Neutrophil (primary cell): Measurements from ENCODE around the gene LDLRAD4.

Experiments used
- H3K27ac ChIP-seq: fragments of 200-600 bp; sonication (generic); 2 replicates; pipeline ENCODE4 v1.5.1; 2016; ENCODE audit warnings: mild to moderate bottlenecking, moderate library complexity
- H3K27me3 ChIP-seq: fragments of 200-600 bp; sonication (generic); 2 replicates; pipeline ENCODE4 v1.6.0; 2016; ENCODE audit warnings: mild to moderate bottlenecking
- H3K36me3 ChIP-seq: fragments of 200-600 bp; sonication (generic); 2 replicates; pipeline ENCODE4 v1.5.1; 2017
- H3K4me1 ChIP-seq, 2 experiments: fragments of 200-600 bp in 1 of 2; sonication (generic) in 1 of 2; 1 replicate in 1 of 2; 2 replicates in 1 of 2; pipeline versions ENCODE4 v1.5.1 to v1.6.1; 2013 to 2016; ENCODE audit warnings: low read depth in 1 of 2, low read length in 1 of 2, mild to moderate bottlenecking in 1 of 2, moderate library complexity in 1 of 2; ENCODE audit not compliant: control insufficient read depth in 1 of 2, insufficient read depth in 1 of 2
- H3K4me3 ChIP-seq, 2 experiments: fragments of 200-600 bp in 1 of 2; sonication (generic) in 1 of 2; 1 replicate in 1 of 2; 2 replicates in 1 of 2; pipeline ENCODE4 v1.5.1; 2013 to 2016; ENCODE audit warnings: low read depth in 1 of 2, low read length in 1 of 2, mild to moderate bottlenecking in 1 of 2, moderate library complexity in 1 of 2
- H3K9me3 ChIP-seq: fragments of 200-600 bp; sonication (generic); 2 replicates; pipeline ENCODE4 v1.5.1; 2016
- TF ChIP-seq, protein P1 (sequence below): fragments of 200-600 bp; sonication (generic); IDR thresholded peaks from 2 replicates; pipeline ENCODE4 v1.5.1; 2016; ENCODE audit warnings: antibody characterized with exemption

Gene LDLRAD4

DNA sequence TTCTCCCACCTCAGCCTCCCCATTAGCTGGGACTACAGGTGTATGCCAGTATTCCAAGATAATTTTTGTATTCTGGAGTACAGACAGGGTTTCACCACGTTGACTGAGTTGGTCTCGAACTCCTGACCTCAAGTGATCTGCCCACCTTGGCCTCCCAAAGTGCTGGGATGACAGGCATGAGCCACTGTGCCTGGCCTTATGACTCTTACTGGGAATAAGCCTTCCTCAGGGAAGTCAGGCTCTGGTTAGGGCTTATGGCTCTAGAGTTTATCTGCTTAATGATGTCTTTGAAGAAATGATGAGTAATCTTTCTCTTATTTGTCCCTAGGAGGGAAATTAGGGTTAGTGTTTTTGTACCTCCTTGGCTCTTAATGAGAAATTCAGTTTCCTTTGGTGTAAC lies 320.1 kb downstream of the LDLRAD4 start:
- H3K36me3 ChIP-seq = no peaks in the 10 kb centered on the region
- TF ChIP-seq, protein P1, sequence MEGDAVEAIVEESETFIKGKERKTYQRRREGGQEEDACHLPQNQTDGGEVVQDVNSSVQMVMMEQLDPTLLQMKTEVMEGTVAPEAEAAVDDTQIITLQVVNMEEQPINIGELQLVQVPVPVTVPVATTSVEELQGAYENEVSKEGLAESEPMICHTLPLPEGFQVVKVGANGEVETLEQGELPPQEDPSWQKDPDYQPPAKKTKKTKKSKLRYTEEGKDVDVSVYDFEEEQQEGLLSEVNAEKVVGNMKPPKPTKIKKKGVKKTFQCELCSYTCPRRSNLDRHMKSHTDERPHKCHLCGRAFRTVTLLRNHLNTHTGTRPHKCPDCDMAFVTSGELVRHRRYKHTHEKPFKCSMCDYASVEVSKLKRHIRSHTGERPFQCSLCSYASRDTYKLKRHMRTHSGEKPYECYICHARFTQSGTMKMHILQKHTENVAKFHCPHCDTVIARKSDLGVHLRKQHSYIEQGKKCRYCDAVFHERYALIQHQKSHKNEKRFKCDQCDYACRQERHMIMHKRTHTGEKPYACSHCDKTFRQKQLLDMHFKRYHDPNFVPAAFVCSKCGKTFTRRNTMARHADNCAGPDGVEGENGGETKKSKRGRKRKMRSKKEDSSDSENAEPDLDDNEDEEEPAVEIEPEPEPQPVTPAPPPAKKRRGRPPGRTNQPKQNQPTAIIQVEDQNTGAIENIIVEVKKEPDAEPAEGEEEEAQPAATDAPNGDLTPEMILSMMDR = no peak
- H3K27me3 ChIP-seq = no peaks in the 10 kb centered on the region
- H3K4me3 ChIP-seq = no peak overlapping the region
- H3K27ac ChIP-seq = no peak overlapping the region
- H3K9me3 ChIP-seq = no peaks in the 10 kb centered on the region
- H3K4me1 ChIP-seq = peaks cover 0 to 5% of the 10 kb centered on the region in 2 experiments

DNA sequence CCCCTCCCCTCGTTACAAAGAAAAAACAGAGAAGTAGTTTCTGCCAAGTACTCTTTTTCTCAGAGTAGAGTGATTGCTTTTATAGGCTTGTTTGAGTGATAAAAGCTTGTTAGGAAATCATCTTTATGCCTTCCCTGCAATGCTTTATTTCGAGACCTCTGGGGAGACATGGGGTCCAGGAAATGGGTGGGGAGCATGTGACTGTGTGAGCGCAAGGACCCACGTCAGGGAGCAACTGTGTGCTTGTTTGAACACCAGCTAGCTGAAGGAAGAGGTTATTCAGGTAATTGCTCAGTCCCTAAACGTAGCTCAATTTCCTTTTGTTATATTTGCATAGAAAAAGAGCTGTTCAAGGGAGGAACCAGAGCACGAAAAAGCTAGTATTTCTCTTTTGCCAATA lies 320.5 kb downstream of the LDLRAD4 start:
- Histone ChIP-seq H3K4me1 (peaks cover 0 to 5% of the 10 kb centered on the region in 2 experiments), H3K9me3 (no peaks in the 10 kb centered on the region), H3K27me3 (no peaks in the 10 kb centered on the region), H3K27ac (no peak overlapping the region), H3K36me3 (no peaks in the 10 kb centered on the region), H3K4me3 (no peak overlapping the region)
- TF ChIP-seq, protein P1 = no peak

DNA sequence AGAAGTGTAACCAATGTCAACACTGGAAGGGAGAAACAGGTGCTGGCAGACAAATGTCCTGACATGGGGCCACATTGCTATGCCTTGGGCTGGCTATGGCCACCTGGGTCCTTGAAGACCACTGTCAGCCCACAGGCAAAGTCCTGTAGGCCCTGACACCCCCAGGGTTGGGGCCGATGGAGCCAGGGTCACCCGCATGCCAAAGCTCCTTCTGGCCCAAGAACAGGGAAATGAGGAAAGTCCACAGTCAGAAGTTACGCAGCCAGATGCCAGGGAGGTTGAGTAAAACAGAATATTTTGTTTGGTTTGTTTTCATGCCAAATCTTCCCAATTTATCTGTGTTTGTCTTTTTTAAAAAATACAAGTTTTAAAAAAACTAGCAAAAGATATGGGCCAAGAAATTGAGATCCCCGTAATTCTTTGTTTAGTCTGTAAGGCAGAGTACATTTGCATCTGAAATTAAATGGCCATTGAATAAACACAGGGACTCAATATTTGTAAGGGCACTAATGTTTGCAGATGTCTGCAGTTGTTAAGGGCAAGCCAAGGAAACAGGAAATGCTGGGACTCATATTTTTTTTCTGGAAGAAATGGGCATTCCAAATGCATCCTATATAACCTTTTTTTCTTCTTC lies 321.4 kb downstream of the LDLRAD4 start:
- H3K4me3 ChIP-seq = no peak overlapping the region

DNA sequence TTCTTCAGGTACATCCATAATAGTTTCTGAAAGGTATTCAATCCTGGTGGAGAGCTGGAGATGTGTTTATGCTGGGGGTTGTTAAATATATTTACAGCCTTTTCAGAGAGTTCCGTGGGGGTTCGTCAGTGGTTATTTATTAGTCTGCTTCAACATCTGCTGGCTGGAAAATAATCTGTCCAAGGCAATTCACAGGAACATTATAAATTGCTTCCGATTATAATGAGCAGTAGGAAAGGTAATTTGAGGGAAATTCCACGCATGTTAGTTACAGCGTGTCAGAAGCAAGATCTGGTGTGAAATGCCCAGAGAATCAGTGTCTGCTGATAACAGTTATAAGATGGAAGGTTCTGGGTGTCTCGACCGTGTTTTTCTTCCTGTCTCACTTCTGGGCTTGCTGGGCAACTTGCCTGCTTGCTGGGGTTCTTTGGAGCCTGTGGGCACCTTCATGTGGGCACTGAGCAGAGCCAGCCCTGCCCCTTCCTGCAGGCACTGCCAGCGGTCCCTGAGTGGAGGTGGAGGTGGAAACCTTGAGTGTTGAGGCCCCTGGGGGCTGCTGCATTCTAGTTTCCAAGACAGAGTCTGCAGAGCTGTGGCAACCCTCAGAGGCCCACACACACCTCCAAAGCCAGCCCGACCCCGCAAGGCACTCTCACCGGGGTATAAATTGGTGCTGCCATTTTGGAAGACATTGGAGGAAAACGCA lies 322.1 kb downstream of the LDLRAD4 start:
- TF ChIP-seq, protein P1 = no peak
- Histone ChIP-seq H3K4me3 (no peak overlapping the region), H3K27ac (no peak overlapping the region), H3K27me3 (no peaks in the 10 kb centered on the region), H3K9me3 (no peaks in the 10 kb centered on the region), H3K4me1 (peaks cover 0 to 5% of the 10 kb centered on the region in 2 experiments), H3K36me3 (no peaks in the 10 kb centered on the region)

More for the DNA sequence above, 321.4 kb downstream of the LDLRAD4 start:
- H3K27ac ChIP-seq = no peak overlapping the region
- H3K4me1 ChIP-seq = peaks cover 0 to 5% of the 10 kb centered on the region in 2 experiments
- H3K27me3 ChIP-seq = no peaks in the 10 kb centered on the region
- TF ChIP-seq, protein P1 = no peak
- H3K36me3 ChIP-seq = no peaks in the 10 kb centered on the region
- no peaks in the 10 kb centered on the region for H3K9me3 ChIP-seq

DNA sequence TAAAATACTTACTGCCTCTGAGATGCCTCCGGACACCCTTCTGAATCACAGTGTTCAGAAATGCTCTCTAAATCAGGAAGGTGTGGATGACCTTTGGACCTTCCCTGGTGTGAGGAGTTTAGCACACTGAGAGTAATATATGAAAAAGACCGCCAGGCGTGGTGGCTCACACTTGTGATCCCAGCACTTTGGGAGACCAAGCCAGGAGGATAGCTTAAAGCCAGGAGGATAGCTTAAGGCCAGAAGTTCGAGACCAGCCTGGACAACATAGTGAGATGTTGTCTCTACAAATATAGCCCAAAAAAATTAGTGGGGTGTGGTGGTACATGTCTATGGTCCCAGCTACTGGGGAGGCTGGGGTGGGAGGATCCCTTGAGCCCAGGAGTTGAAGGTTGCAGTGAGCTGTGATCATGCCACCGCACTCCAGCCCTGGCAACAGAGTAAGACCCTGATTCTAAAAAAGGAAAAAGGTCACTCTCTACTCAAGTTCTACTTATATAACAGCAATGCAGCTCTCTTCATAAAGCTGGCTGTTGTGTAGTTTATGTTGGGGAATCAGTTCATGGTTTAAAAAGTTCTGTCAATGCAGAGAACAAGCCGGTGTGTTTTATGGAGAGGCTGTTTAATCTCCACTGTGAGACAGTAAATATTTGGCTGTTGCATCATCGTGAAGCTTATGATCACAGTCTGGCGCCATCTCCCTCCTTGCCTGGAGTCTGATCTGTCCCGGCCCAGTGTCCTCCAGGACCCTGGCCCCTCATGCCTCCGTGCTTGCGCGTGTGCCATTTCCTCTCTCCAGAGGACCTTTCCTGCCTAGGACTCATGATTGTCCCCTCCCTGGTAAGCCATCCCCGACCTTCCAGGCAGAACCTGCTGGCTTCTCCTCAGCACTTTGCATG lies 323.3 kb downstream of the LDLRAD4 start:
- Histone ChIP-seq H3K27ac (no peak overlapping the region), H3K4me1 (peaks cover 0 to 5% of the 10 kb centered on the region in 2 experiments), H3K36me3 (no peaks in the 10 kb centered on the region), H3K27me3 (no peaks in the 10 kb centered on the region), H3K9me3 (no peaks in the 10 kb centered on the region), H3K4me3 (no peak overlapping the region)
- TF ChIP-seq, protein P1 = no peak
